ENCODE measurements around the gene CD8B. TPM values are rescaled to one million over a fixed set of nuclear protein-coding genes. Genes with fewer than 3 reads are reported as not detected.
"Not testable (repeated sequence)": the region's sequence is repeated elsewhere in the genome, so short reads cannot be mapped to it uniquely, and the experiment has no call there.

The CD8B gene
- polyA plus RNA-seq, 1 of the 3 experiments (the other 2 are of a cell fraction): not detected

DNA sequence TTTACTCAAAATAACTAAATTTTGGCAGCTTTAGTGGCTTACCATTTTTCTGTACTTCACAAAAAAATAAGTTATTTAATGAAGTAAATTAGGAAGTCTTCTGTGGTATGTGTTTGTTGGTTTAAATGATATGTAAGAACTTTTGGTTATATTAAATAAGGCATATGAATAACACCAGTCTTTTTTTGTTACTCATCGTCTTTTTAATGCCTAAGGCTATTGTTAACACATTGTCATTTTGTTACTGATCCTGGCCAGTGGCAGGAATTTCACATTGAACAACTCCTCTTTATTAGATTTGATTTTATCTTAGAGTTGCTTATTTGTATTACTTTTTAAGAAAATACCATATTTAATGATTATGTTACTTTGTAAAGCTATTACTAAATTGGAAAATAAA lies 17.3 kb upstream of the CD8B start:
- DNase-seq; CTCF ChIA-PET; H3K79me2 ChIP-seq (ENCODE audit: insufficient read depth); H4K20me1 ChIP-seq (ENCODE audit: insufficient read depth); H3K4me3 ChIP-seq (ENCODE audit: low read depth in 2 of 2, low read length in 1 of 2); H3K4me1 ChIP-seq (ENCODE audit: control insufficient read depth in 1 of 2, insufficient read depth in 2 of 2, low read depth in 1 of 2, low read length in 1 of 2); POLR2A ChIA-PET; H3K27me3 ChIP-seq (ENCODE audit: insufficient read depth); H3F3A ChIP-seq (replicated peaks; ENCODE audit: insufficient read depth); H2AFZ ChIP-seq (ENCODE audit: low read depth); H3K4me2 ChIP-seq; H3K36me3 ChIP-seq (replicated peaks in 1 of 2; ENCODE audit: control insufficient read depth in 1 of 2, insufficient read depth in 2 of 2, low read length in 1 of 2); H3K9ac ChIP-seq; H3K9me3 ChIP-seq; H3K9me2 ChIP-seq; H3K27ac ChIP-seq (ENCODE audit: low read depth in 2 of 2, low read length in 1 of 2): not testable (repeated sequence)
- 41% methylated on average over 1 of the region's 1 CpG for WGBS (ENCODE audit: low lambda C conversion rate)

DNA sequence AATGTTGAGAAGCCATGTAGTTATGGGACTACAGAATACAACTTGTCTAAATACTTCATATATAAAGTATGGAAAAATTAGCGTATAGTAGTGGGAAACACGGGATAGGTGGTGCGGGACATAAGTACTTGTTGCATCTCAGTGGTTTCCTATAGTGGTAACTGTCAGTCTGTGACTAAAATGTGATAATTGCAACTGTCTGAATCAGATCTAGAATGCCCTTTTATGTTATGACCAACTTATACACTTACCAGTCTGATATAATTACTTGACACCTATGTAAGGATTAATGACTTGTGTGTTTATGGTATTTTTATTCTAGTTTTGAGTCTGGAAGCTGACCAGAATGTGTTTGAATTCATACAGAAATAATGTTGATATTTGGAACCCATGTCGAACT lies 9.3 kb upstream of the CD8B start:
- H3K9me3 ChIP-seq; H2AFZ ChIP-seq (ENCODE audit: low read depth); H3F3A ChIP-seq (replicated peaks; ENCODE audit: insufficient read depth); H3K9ac ChIP-seq; H3K27me3 ChIP-seq (ENCODE audit: insufficient read depth); H4K20me1 ChIP-seq (ENCODE audit: insufficient read depth); CTCF ChIA-PET; H3K79me2 ChIP-seq (ENCODE audit: insufficient read depth); H3K27ac ChIP-seq (ENCODE audit: low read depth in 2 of 2, low read length in 1 of 2); DNase-seq; H3K9me2 ChIP-seq; H3K36me3 ChIP-seq (replicated peaks in 1 of 2; ENCODE audit: control insufficient read depth in 1 of 2, insufficient read depth in 2 of 2, low read length in 1 of 2); H3K4me2 ChIP-seq; POLR2A ChIA-PET; H3K4me3 ChIP-seq (ENCODE audit: low read depth in 2 of 2, low read length in 1 of 2); H3K4me1 ChIP-seq (ENCODE audit: control insufficient read depth in 1 of 2, insufficient read depth in 2 of 2, low read depth in 1 of 2, low read length in 1 of 2): not testable (repeated sequence)
- 41% methylated on average over 1 of the region's 4 CpGs for WGBS (ENCODE audit: low lambda C conversion rate)

DNA sequence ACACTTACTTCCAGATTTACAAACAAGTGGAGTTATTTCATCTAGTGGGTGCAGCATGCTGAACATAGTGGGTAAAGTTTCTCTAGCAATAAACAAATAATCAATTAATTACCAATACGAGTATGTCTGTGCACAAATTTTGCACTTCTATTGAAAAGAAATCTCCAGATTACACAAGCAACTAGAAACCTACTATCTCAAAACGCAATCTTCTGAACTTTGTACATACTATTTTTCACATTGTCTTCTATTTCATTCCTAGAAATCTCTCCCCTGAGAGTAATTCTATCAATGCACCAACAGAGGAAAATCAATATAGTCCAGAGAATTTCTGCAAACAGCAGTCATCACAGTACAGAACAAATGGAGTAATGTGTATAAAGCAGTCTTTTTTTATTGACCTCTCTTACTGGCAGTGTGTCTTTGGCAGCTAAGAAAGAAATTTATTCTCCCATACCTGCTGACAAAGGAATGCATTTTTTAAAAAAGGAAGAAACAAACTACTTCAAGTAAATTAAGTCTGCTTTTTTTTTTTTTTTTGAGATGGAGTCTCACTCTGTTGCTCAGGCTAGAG lies 7.3 kb upstream of the CD8B start:
- H3K79me2 ChIP-seq (ENCODE audit: insufficient read depth); H3K9me3 ChIP-seq; H3K36me3 ChIP-seq (replicated peaks in 1 of 2; ENCODE audit: control insufficient read depth in 1 of 2, insufficient read depth in 2 of 2, low read length in 1 of 2); H3K9me2 ChIP-seq; H3F3A ChIP-seq (replicated peaks; ENCODE audit: insufficient read depth); H3K4me2 ChIP-seq; H3K4me3 ChIP-seq (ENCODE audit: low read depth in 2 of 2, low read length in 1 of 2); H3K27me3 ChIP-seq (ENCODE audit: insufficient read depth); DNase-seq; H3K27ac ChIP-seq (ENCODE audit: low read depth in 2 of 2, low read length in 1 of 2); H2AFZ ChIP-seq (ENCODE audit: low read depth); H3K9ac ChIP-seq; H4K20me1 ChIP-seq (ENCODE audit: insufficient read depth); POLR2A ChIA-PET; H3K4me1 ChIP-seq (ENCODE audit: control insufficient read depth in 1 of 2, insufficient read depth in 2 of 2, low read depth in 1 of 2, low read length in 1 of 2); CTCF ChIA-PET: not testable (repeated sequence)
- 52% methylated on average over 2 of the region's 2 CpGs for WGBS (ENCODE audit: low lambda C conversion rate)

DNA sequence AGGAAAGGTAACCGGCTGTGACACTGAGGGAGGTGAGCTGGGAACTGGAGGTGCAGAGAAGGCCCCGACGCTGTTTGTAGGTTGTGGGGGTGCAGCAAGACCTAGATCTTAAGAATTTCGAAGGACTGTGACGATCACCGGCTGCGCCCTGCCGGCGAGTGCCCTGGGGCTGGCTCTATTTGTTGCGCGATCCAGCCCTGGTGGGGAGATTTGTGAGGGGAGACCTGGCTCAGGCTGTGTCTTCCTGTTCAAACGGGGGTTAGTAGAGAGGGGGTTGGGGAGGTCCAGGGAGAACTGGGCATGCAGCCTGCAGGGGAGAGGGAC lies 656 bp upstream of the CD8B start:
- H2AFZ ChIP-seq (ENCODE audit: low read depth); H3K79me2 ChIP-seq (ENCODE audit: insufficient read depth); H3K9ac ChIP-seq; H3K36me3 ChIP-seq (replicated peaks in 1 of 2; ENCODE audit: control insufficient read depth in 1 of 2, insufficient read depth in 2 of 2, low read length in 1 of 2); H3K9me2 ChIP-seq; H3K4me2 ChIP-seq; DNase-seq; H3K27me3 ChIP-seq (ENCODE audit: insufficient read depth); H3F3A ChIP-seq (replicated peaks; ENCODE audit: insufficient read depth); H3K9me3 ChIP-seq; CTCF ChIA-PET; H3K4me3 ChIP-seq (ENCODE audit: low read depth in 2 of 2, low read length in 1 of 2); H3K4me1 ChIP-seq (ENCODE audit: control insufficient read depth in 1 of 2, insufficient read depth in 2 of 2, low read depth in 1 of 2, low read length in 1 of 2); H4K20me1 ChIP-seq (ENCODE audit: insufficient read depth); POLR2A ChIA-PET; H3K27ac ChIP-seq (ENCODE audit: low read depth in 2 of 2, low read length in 1 of 2): not testable (repeated sequence)
- WGBS (ENCODE audit: low lambda C conversion rate): 65% methylated on average over 8 of the region's 12 CpGs

DNA sequence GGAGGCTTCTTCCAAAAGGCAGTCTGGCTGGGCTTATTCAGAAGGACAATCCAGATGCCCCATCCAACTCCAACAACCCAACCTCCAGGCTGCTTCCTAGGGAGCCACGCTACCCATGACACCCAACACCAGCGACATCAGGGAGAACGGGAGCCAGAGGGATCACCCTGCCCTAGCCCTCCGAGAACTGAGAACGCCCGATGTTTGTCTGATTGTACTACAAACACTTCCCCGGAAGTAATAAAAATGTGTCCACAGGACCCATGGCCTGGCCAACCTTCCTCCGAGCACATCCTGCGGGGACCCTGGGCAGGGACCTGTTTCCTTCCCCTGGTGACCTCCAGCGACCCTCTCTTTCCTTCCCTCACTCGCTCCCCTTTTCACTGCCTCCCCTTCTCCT lies 511 bp downstream of the CD8B start:
- H3K79me2 ChIP-seq (ENCODE audit: insufficient read depth); H3K36me3 ChIP-seq (replicated peaks in 1 of 2; ENCODE audit: control insufficient read depth in 1 of 2, insufficient read depth in 2 of 2, low read length in 1 of 2); DNase-seq; H2AFZ ChIP-seq (ENCODE audit: low read depth); H3F3A ChIP-seq (replicated peaks; ENCODE audit: insufficient read depth); H3K9ac ChIP-seq; H3K4me2 ChIP-seq; H3K4me1 ChIP-seq (ENCODE audit: control insufficient read depth in 1 of 2, insufficient read depth in 2 of 2, low read depth in 1 of 2, low read length in 1 of 2); H3K4me3 ChIP-seq (ENCODE audit: low read depth in 2 of 2, low read length in 1 of 2); H3K27me3 ChIP-seq (ENCODE audit: insufficient read depth); H4K20me1 ChIP-seq (ENCODE audit: insufficient read depth); H3K9me3 ChIP-seq; H3K9me2 ChIP-seq; CTCF ChIA-PET; H3K27ac ChIP-seq (ENCODE audit: low read depth in 2 of 2, low read length in 1 of 2); POLR2A ChIA-PET: not testable (repeated sequence)
- 68% methylated on average over 7 of the region's 11 CpGs for WGBS (ENCODE audit: low lambda C conversion rate)

DNA sequence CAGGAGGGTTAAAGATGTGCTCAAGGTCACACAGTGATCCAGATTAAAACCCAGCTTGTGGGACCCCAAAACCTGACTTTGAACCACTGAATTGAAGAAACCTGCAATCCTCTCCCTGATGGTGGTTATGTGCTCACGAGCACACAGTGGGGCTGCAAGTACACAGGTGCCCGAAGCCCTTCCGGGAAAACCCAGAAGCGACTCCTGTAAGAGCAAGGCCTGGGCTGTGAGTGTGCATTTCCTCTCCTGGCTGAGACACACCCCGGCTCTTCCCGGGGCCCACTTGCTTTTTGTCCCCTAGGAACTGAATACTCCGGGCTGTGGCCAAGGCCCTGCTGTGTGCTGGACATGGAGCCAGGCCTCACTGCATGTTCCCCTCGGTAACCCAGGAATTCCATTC lies 1.1 kb downstream of the CD8B start:
- H3K9me3 ChIP-seq; H3F3A ChIP-seq (replicated peaks; ENCODE audit: insufficient read depth); H3K4me1 ChIP-seq (ENCODE audit: control insufficient read depth in 1 of 2, insufficient read depth in 2 of 2, low read depth in 1 of 2, low read length in 1 of 2); H4K20me1 ChIP-seq (ENCODE audit: insufficient read depth); H3K9me2 ChIP-seq; CTCF ChIA-PET; H3K27me3 ChIP-seq (ENCODE audit: insufficient read depth); POLR2A ChIA-PET; H3K27ac ChIP-seq (ENCODE audit: low read depth in 2 of 2, low read length in 1 of 2); H3K36me3 ChIP-seq (replicated peaks in 1 of 2; ENCODE audit: control insufficient read depth in 1 of 2, insufficient read depth in 2 of 2, low read length in 1 of 2); H3K9ac ChIP-seq; DNase-seq; H2AFZ ChIP-seq (ENCODE audit: low read depth); H3K79me2 ChIP-seq (ENCODE audit: insufficient read depth); H3K4me3 ChIP-seq (ENCODE audit: low read depth in 2 of 2, low read length in 1 of 2); H3K4me2 ChIP-seq: not testable (repeated sequence)
- 68% methylated on average over 2 of the region's 8 CpGs for WGBS (ENCODE audit: low lambda C conversion rate)

DNA sequence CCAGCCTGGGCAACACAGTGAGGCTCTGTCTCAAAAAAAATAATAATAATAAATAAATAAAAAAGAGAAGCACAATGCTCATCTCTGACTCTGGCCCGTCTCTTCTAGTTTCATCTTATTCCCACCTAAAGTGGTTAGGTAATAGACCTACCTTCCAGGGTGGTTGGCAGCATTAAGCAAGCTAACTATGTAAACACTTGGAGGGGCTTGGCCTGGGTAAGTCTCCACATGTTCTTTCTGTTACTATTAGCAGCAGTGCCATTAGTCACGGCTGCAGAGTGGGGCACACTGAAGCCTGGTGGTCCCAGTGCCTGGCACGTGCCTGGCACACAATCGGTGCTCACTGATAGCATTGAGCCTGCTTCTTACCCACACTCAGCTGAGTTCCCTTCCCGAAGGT lies 4.0 kb downstream of the CD8B start:
- H3K79me2 ChIP-seq (ENCODE audit: insufficient read depth); DNase-seq; H2AFZ ChIP-seq (ENCODE audit: low read depth); H3K4me2 ChIP-seq; H4K20me1 ChIP-seq (ENCODE audit: insufficient read depth); H3K4me1 ChIP-seq (ENCODE audit: control insufficient read depth in 1 of 2, insufficient read depth in 2 of 2, low read depth in 1 of 2, low read length in 1 of 2); H3K9ac ChIP-seq; H3K36me3 ChIP-seq (replicated peaks in 1 of 2; ENCODE audit: control insufficient read depth in 1 of 2, insufficient read depth in 2 of 2, low read length in 1 of 2); CTCF ChIA-PET; H3K4me3 ChIP-seq (ENCODE audit: low read depth in 2 of 2, low read length in 1 of 2); POLR2A ChIA-PET; H3K27me3 ChIP-seq (ENCODE audit: insufficient read depth); H3K27ac ChIP-seq (ENCODE audit: low read depth in 2 of 2, low read length in 1 of 2); H3K9me2 ChIP-seq; H3K9me3 ChIP-seq; H3F3A ChIP-seq (replicated peaks; ENCODE audit: insufficient read depth): not testable (repeated sequence)
- 52% methylated on average over 5 of the region's 5 CpGs for WGBS (ENCODE audit: low lambda C conversion rate)

Measured in SK-N-SH (cell line).